HG02571 (cell line): ENCODE data around the gene FPR2.

Experiments used
- ATAC-seq: cut with Tn5 transposase; IDR thresholded peaks from one replicate; pipeline ENCODE4 v1.9.1; 2021; ENCODE audit warnings: mild to moderate bottlenecking, moderate library complexity; ENCODE audit not compliant: unreplicated experiment

FPR2 gene

GRCh38 chr19:51781999-51782398 lies 21.0 kb downstream of the FPR2 start:
- ATAC-seq: no peak

GRCh38 chr19:51783372-51783771 lies 22.4 kb downstream of the FPR2 start:
- no peak for ATAC-seq

- no peak for ATAC-seq
Observed at GRCh38 chr19:51784109-51784785, 23.3 kb downstream of the FPR2 start.

- ATAC-seq: no peak
Observed at GRCh38 chr19:51784922-51785690, 24.1 kb downstream of the FPR2 start.

- no peak for ATAC-seq
Observed at GRCh38 chr19:51786646-51787494, 25.9 kb downstream of the FPR2 start.

GRCh38 chr19:51788029-51788428 lies 27.0 kb downstream of the FPR2 start:
- ATAC-seq: no peak

- no peak for ATAC-seq
Observed at GRCh38 chr19:51789061-51789795, 28.2 kb downstream of the FPR2 start.

- ATAC-seq: no peak
Observed at GRCh38 chr19:51792932-51793331, 32.0 kb downstream of the FPR2 start.

- ATAC-seq: no peak
Observed at GRCh38 chr19:51793994-51794393, 33.0 kb downstream of the FPR2 start.

- no peak for ATAC-seq
Observed at GRCh38 chr19:51794885-51795490, 34.0 kb downstream of the FPR2 start, which contains the start of gene FPR3. Gene FPR3, plus strand, starts transcription at chr19:51795157. Its CDS starts 28,592 bp downstream, at chr19:51823749.

GRCh38 chr19:51796195-51796679 lies 35.3 kb downstream of the FPR2 start:
- ATAC-seq: no peak

- ATAC-seq: no peak
Observed at GRCh38 chr19:51797480-51797879, 36.5 kb downstream of the FPR2 start.

GRCh38 chr19:51798062-51798461 lies 37.1 kb downstream of the FPR2 start:
- no peak for ATAC-seq

- no peak for ATAC-seq
Observed at GRCh38 chr19:51799034-51799773, 38.2 kb downstream of the FPR2 start.

GRCh38 chr19:51799774-51800472 lies 38.9 kb downstream of the FPR2 start:
- ATAC-seq: no peak

GRCh38 chr19:51800473-51801244 lies 39.7 kb downstream of the FPR2 start:
- no peak for ATAC-seq

- ATAC-seq: no peak
Observed at GRCh38 chr19:51802775-51803174, 41.8 kb downstream of the FPR2 start.

GRCh38 chr19:51803519-51803918 lies 42.5 kb downstream of the FPR2 start:
- no peak for ATAC-seq
